H1 (cell line): Measurements from ENCODE around the gene SLC2A1. TPM values are rescaled to one million over a fixed set of nuclear protein-coding genes. Genes with fewer than 3 reads are reported as not detected.

Source experiments
- CTCF ChIA-PET: fragments of 300-600 bp; sonication (Branson Sonifier 250); formaldehyde crosslinking; loops from one replicate; lab custom pipeline; 2021; ENCODE audit not compliant: partially characterized antibody; lab: Charles Lee
- POLR2A ChIA-PET: fragments of 300-600 bp; sonication (Branson Sonifier 250); formaldehyde crosslinking; loops from one replicate; lab custom pipeline; 2021; ENCODE audit warnings: inconsistent platforms; ENCODE audit not compliant: partially characterized antibody; lab: Charles Lee
- DNase-seq, 2 experiments: peaks; one replicate each; pipeline versions ENCODE4 v3.0.0 to v3.0.0-alpha.2; 2010 to 2022; ENCODE audit warnings: low spot score in 2 of 2, low read depth in 1 of 2, mixed read lengths in 1 of 2
- FAIRE-seq: peaks from 2 replicates; lab custom pipeline; 2011; peaks lifted over from hg19 to GRCh38; lab: Jason Lieb, UNC
- H2AFZ ChIP-seq: 2 replicates; pipeline ENCODE4 v1.8.1; 2012; ENCODE audit warnings: low read length, inconsistent platforms
- H2AK5ac ChIP-seq: 2 replicates; pipeline ENCODE4 v1.6.1; 2013; ENCODE audit warnings: low read depth, low read length
- H2BK120ac ChIP-seq: replicated peaks from 2 replicates; pipeline ENCODE3; 2013; ENCODE audit warnings: low read depth, low read length, inconsistent platforms
- H2BK12ac ChIP-seq: 2 replicates; pipeline ENCODE4 v1.6.1; 2013; ENCODE audit warnings: low read depth, low read length
- H2BK15ac ChIP-seq: 2 replicates; pipeline ENCODE4 v1.6.1; 2013; ENCODE audit warnings: low read length
- H2BK20ac ChIP-seq: 2 replicates; pipeline ENCODE4 v1.6.1; 2013; ENCODE audit warnings: low read length
- H2BK5ac ChIP-seq: 2 replicates; pipeline ENCODE4 v1.6.1; 2013; ENCODE audit warnings: low read depth, low read length
- H3K14ac ChIP-seq: 2 replicates; pipeline ENCODE4 v1.6.1; 2013; ENCODE audit warnings: inconsistent platforms; ENCODE audit not compliant: insufficient read length
- H3K18ac ChIP-seq: 2 replicates; pipeline ENCODE4 v1.6.1; 2013; ENCODE audit warnings: low read length; ENCODE audit errors: extremely low read depth
- H3K23ac ChIP-seq: 2 replicates; pipeline ENCODE4 v1.6.1; 2013; ENCODE audit warnings: inconsistent platforms; ENCODE audit not compliant: insufficient read length
- H3K23me2 ChIP-seq: 2 replicates; pipeline ENCODE4 v1.6.1; 2013; ENCODE audit warnings: low read depth, low read length
- H3K27ac ChIP-seq: 2 replicates; pipeline ENCODE4 v1.6.1; 2011; ENCODE audit warnings: low read depth, low read length, inconsistent platforms
- H3K27me3 ChIP-seq, 4 experiments: replicated peaks in 1 of 4; 1 replicate in 1 of 4; 2 replicates in 3 of 4; pipeline versions ENCODE4 v1.6.1 to v1.8.1; 2011 to 2013; ENCODE audit warnings: low read length in 3 of 4, mild to moderate bottlenecking in 3 of 4, inconsistent platforms in 2 of 4, mixed read lengths in 2 of 4, moderate library complexity in 1 of 4; ENCODE audit not compliant: control insufficient read depth in 3 of 4, insufficient read depth in 3 of 4; ENCODE audit errors: extremely low read depth in 1 of 4
- H3K36me3 ChIP-seq, 4 experiments: 2 replicates each; pipeline versions ENCODE4 v1.6.1 to v1.8.1; 2011 to 2013; ENCODE audit warnings: mild to moderate bottlenecking in 4 of 4, low read length in 3 of 4, moderate library complexity in 2 of 4, control low read depth in 1 of 4, inconsistent platforms in 1 of 4; ENCODE audit not compliant: insufficient read depth in 4 of 4, control insufficient read depth in 2 of 4
- H3K4ac ChIP-seq: replicated peaks from 2 replicates; pipeline ENCODE3; 2013; ENCODE audit warnings: low read length, low read depth, mixed read lengths, inconsistent platforms; ENCODE audit not compliant: insufficient read length
- H3K4me1 ChIP-seq, 4 experiments: replicated peaks in 1 of 4; 1 replicate in 1 of 4; 2 replicates in 3 of 4; pipeline versions ENCODE4 v1.6.1 to v1.8.1; 2011 to 2013; ENCODE audit warnings: low read length in 3 of 4, inconsistent platforms in 2 of 4, mixed read lengths in 1 of 4; ENCODE audit not compliant: insufficient read depth in 4 of 4, control insufficient read depth in 3 of 4
- H3K4me2 ChIP-seq, 2 experiments: 2 replicates each; pipeline versions ENCODE4 v1.6.1 to v1.8.1; 2011 to 2013; ENCODE audit warnings: low read depth in 2 of 2, low read length in 2 of 2, control low read depth in 1 of 2, inconsistent platforms in 1 of 2, mild to moderate bottlenecking in 1 of 2; ENCODE audit not compliant: insufficient read depth in 1 of 2
- H3K4me3 ChIP-seq, 4 experiments: fragments of 200-600, 300-600 bp in 1 of 4; sonication (generic), shearing (Covaris generic), sonication (Bioruptor Twin) in 1 of 4; 2 replicates each; pipeline versions ENCODE4 v1.5.1 to v1.8.1; 2011 to 2016; ENCODE audit warnings: low read length in 4 of 4, low read depth in 3 of 4, control low read depth in 2 of 4, inconsistent platforms in 2 of 4, mild to moderate bottlenecking in 2 of 4, mixed read lengths in 1 of 4, moderate library complexity in 1 of 4; ENCODE audit not compliant: insufficient read depth in 2 of 4; ENCODE audit errors: extremely low read depth in 1 of 4
- H3K56ac ChIP-seq: replicated peaks from 2 replicates; pipeline ENCODE3; 2013; ENCODE audit warnings: low read depth, mild to moderate bottlenecking, mixed read lengths, low read length, inconsistent platforms; ENCODE audit not compliant: insufficient read length
- H3K79me1 ChIP-seq: 2 replicates; pipeline ENCODE4 v1.6.1; 2013; ENCODE audit warnings: low read depth, low read length, control low read depth
- H3K79me2 ChIP-seq, 2 experiments: 2 replicates each; pipeline versions ENCODE4 v1.6.1 to v1.8.1; 2012 to 2013; ENCODE audit warnings: low read length in 2 of 2, mild to moderate bottlenecking in 2 of 2, inconsistent platforms in 1 of 2; ENCODE audit not compliant: insufficient read depth in 2 of 2, control insufficient read depth in 1 of 2
- H3K9ac ChIP-seq, 4 experiments: replicated peaks in 1 of 4; 1 replicate in 1 of 4; 2 replicates in 3 of 4; pipeline versions ENCODE4 v1.6.1 to v1.8.1; 2011 to 2013; ENCODE audit warnings: low read depth in 3 of 4, low read length in 3 of 4, control low read depth in 2 of 4, mild to moderate bottlenecking in 2 of 4, moderate library complexity in 2 of 4, inconsistent platforms in 1 of 4; ENCODE audit errors: extremely low read depth in 1 of 4
- H3K9me3 ChIP-seq, 2 experiments: 2 replicates each; pipeline versions ENCODE4 v1.6.1 to v1.8.1; 2012 to 2013; ENCODE audit warnings: mild to moderate bottlenecking in 2 of 2, moderate library complexity in 2 of 2, control low read depth in 1 of 2, inconsistent platforms in 1 of 2, low read depth in 1 of 2, low read length in 1 of 2, mixed read lengths in 1 of 2; ENCODE audit not compliant: insufficient read depth in 2 of 2
- H4K20me1 ChIP-seq, 2 experiments: replicated peaks in 1 of 2; 2 replicates each; pipeline versions ENCODE3 to v1.8.1; 2011 to 2013; ENCODE audit warnings: inconsistent platforms in 2 of 2, low read length in 2 of 2, mild to moderate bottlenecking in 1 of 2; ENCODE audit not compliant: insufficient read depth in 2 of 2, control insufficient read depth in 1 of 2
- H4K5ac ChIP-seq: 2 replicates; pipeline ENCODE4 v1.6.1; 2013; ENCODE audit warnings: low read length, low read depth, mixed read lengths, inconsistent platforms; ENCODE audit not compliant: insufficient read length
- H4K8ac ChIP-seq: 2 replicates; pipeline ENCODE4 v1.8.0; 2013; ENCODE audit warnings: mild to moderate bottlenecking, moderate library complexity, low read length, inconsistent platforms; ENCODE audit not compliant: insufficient read depth; ENCODE audit errors: extremely low read depth
- H4K91ac ChIP-seq: replicated peaks from 2 replicates; pipeline ENCODE3; 2013; ENCODE audit warnings: low read length, mixed read lengths, inconsistent platforms; ENCODE audit not compliant: insufficient read length
- CEBPB ChIP-seq: IDR thresholded peaks from 2 replicates; pipeline ENCODE4 v1.6.1; 2012; ENCODE audit warnings: low read depth, low read length
- POLR2A ChIP-seq, 2 experiments: IDR thresholded peaks; 1 replicate in 1 of 2; 2 replicates in 1 of 2; pipeline ENCODE4 v1.6.1; 2011; ENCODE audit warnings: low read depth in 2 of 2, low read length in 2 of 2, mild to moderate bottlenecking in 2 of 2; ENCODE audit errors: control extremely low read depth in 1 of 2
- WGBS, 2 experiments: shearing (Covaris generic) in 1 of 2; methylation state at CpG; one replicate each; pipeline versions ENCODE4 v1.1.6 to v1.1.7; 2013 to 2015; ENCODE audit warnings: low lambda C conversion rate in 2 of 2, mixed read lengths in 2 of 2, inconsistent platforms in 1 of 2, low coverage in 1 of 2, missing lambda C conversion rate in 1 of 2; ENCODE audit not compliant: insufficient replicate concordance in 2 of 2, insufficient coverage in 1 of 2, insufficient read length in 1 of 2; ENCODE audit errors: extremely low coverage in 1 of 2, missing lambda C conversion rate in 1 of 2; 5-methylcytosine and 5-hydroxymethylcytosine counted together
- polyA plus RNA-seq, 7 experiments: library from polyadenylated mRNA; depleted of rRNA in 3 of 7; stranded (reverse) in 5 of 7; unstranded in 2 of 7; fragments of >200 nt in 5 of 7; fragments of 200-250 nt in 2 of 7; gene quantifications; 1 replicate in 5 of 7; 2 replicates in 1 of 7; 4 replicates in 1 of 7; pipeline versions ENCODE4 v1.2.1 to v1.2.3, GENCODE V29; 2011 to 2013; ENCODE audit warnings: missing spikeins in 2 of 7, mixed read lengths in 2 of 7
- total RNA-seq: library from RNA; stranded (reverse); fragmentation: NEBNext Ultra II Directional; extraction: Animal tissue kit (Norgen Biotek cat#: 25700); gene quantifications from 2 replicates; pipeline ENCODE4 v1.2.1, GENCODE V29; 2021

The SLC2A1 gene
- total and polyA plus RNA-seq, 2 of the 8 experiments (the other 6 are each of a cell fraction or from before 2014, with no cell fraction given) = 230 to 308 TPM

DNA sequence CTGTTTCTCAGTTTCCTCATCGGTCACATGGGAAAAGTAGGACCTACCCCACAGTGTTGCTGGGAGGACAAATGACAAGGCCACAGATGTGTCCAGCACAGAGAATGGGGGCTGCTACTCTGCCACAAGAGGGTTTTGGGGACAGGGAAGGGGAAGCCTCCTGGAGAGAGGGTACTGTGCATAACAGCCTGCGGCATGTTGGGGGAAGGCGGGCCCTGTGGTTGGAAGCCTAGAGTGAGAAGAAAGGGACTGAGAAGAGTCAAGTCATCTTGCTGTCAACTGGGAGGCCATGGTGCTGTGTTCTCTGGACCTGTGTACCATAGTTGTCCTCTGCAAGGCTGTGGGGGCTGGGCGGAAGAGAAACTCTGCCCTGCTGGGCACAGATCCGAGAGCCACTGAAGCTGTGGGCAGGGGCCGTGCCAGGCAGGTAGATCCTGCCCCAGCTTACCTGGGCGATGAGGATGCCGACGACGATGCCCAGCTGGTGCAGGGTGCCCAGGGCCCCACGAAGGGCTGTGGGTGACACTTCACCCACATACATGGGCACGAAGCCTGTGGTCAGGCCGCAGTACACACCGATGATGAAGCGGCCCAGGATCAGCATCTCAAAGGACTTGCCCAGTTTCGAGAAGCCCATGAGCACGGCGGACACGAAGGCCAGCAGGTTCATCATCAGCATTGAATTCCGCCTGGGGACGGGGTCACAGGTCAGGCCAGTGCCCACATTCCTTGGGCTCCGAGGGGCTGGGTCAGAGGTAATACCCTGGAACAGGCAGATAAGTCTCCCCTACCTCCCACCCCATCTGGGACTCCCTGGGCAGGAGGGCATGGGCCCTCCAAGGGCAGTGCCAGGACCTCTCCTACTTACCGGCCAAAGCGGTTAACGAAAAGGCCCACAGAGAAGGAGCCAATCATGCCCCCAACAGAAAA is 28.2 kb downstream of the SLC2A1 start:
- no peak overlapping the region for H3K56ac ChIP-seq
- no peak overlapping the region for H4K5ac ChIP-seq
- FAIRE-seq (no peak), DNase-seq (no peak)
- peaks cover 28 to 52% of the 10 kb centered on the region in 2 experiments for H4K20me1 ChIP-seq
- H2AK5ac ChIP-seq = no peak overlapping the region
- H3K18ac ChIP-seq = no peak overlapping the region
- no peak overlapping the region for H3K23ac ChIP-seq
- no peak overlapping the region for H3K14ac ChIP-seq
- H2BK15ac ChIP-seq = no peak overlapping the region
- H3K79me1 ChIP-seq = peaks cover 18% of the 10 kb centered on the region
- no peak overlapping the region for H2BK12ac ChIP-seq
- H2BK5ac ChIP-seq = no peak overlapping the region
- peaks cover 57 to 81% (median 67%) of the 10 kb centered on the region in 4 experiments for H3K36me3 ChIP-seq
- H3K4me3 ChIP-seq = no peak overlapping the region
- peak overlapping the region; percentile 57; the same call in 1 of the 2 replicates for H4K8ac ChIP-seq
- peak overlapping the region; percentile 7 for H4K91ac ChIP-seq
- no peak overlapping the region; a peak in 1 of 7 replicates for H3K9ac ChIP-seq
- H3K27ac ChIP-seq = peak overlapping the region; percentile 11; the same call in 1 of the 2 replicates
- H2BK120ac ChIP-seq = no peak overlapping the region
- H3K4ac ChIP-seq = no peak overlapping the region
- H3K4me1 ChIP-seq = peaks cover 1 to 21% (median 14%) of the 10 kb centered on the region in 4 experiments
- H3K23me2 ChIP-seq = no peaks in the 10 kb centered on the region
- no peaks in the 10 kb centered on the region for H3K9me3 ChIP-seq
- peak in 1 of 2 experiments; percentile 59; a peak in 1 of 3 replicates for TF ChIP-seq POLR2A (IDR thresholded peaks at IDR 0.05; ENCODE audit: control extremely low read depth in 1 of 2, low read depth in 2 of 2, low read length in 2 of 2)
- TF ChIP-seq CEBPB = no peak
- TF ChIP-seq, all 59 proteins: peak for 1
- WGBS, 2 experiments = 93% methylated on average over 25 of the region's 25 CpGs; no CpG with 5 or more reads in 1 of the 2 experiments
- Histone ChIP-seq H3K4me2 (no peak overlapping the region), H3K79me2 (peaks cover 0 to 41% of the 10 kb centered on the region in 2 experiments; a peak in 2 of 4 replicates), H2AFZ (no peak overlapping the region), H3K27me3 (no peaks in the 10 kb centered on the region), H2BK20ac (no peak overlapping the region)
- POLR2A ChIA-PET = interaction anchor here (1.0 to 1.2 kb wide), 2 partner anchors 9 to 48 kb away, joined by 3 read pairs; no protein-coding TSS in a partner anchor
- CTCF ChIA-PET = no interaction called here
